GM12878 (cell line): Measurements from ENCODE around the gene DCLRE1C. TPM values are rescaled to one million over a fixed set of nuclear protein-coding genes. Genes with fewer than 3 reads are reported as not detected.

Experiments
- ATAC-seq: fragments of 200-7000 bp; cut with Tn5 transposase; 3 replicates; pipeline ENCODE4 v1.9.1; 2020; ENCODE audit warnings: mild to moderate bottlenecking, moderate library complexity
- BruUV-seq: library from RNA; stranded (reverse); fragments of 400-500 nt; replicated peaks from 2 replicates; lab custom pipeline; 2021; lab: Mats Ljungman, UMichigan
- CTCF ChIA-PET: fragments of 300-600 bp; sonication (Branson Sonifier 250); formaldehyde crosslinking; extraction: SDS; loops from one replicate; lab custom pipeline; 2021; ENCODE audit warnings: inconsistent platforms; lab: Yijun Ruan, JAX
- POLR2A ChIA-PET: fragments of 350-600 bp; formaldehyde crosslinking; extraction: SDS; loops from one replicate; lab custom pipeline; 2021; ENCODE audit warnings: inconsistent platforms; lab: Charles Lee
- RAD21 ChIA-PET: fragments of 300-600 bp; sonication (Branson Sonifier 250); formaldehyde crosslinking; loops from one replicate; lab custom pipeline; 2023; ENCODE audit warnings: antibody characterized with exemption; ENCODE audit not compliant: unreplicated experiment; lab: Charles Lee
- SMC1A ChIA-PET: fragments of 300-600 bp; sonication (Branson Sonifier 250); formaldehyde crosslinking; loops from one replicate; lab custom pipeline; 2023; ENCODE audit not compliant: unreplicated experiment, uncharacterized antibody; lab: Charles Lee
- DNase-seq: peaks from one replicate; pipeline ENCODE4 v3.0.0-alpha.2; 2011; ENCODE audit warnings: low read depth, low spot score
- FAIRE-seq: peaks from 3 replicates; lab custom pipeline; 2011; peaks lifted over from hg19 to GRCh38; lab: Jason Lieb, UNC
- H2AFZ ChIP-seq: 2 replicates; pipeline ENCODE4 v1.6.0; 2011; ENCODE audit warnings: low read depth, low read length, control low read depth; ENCODE audit not compliant: control insufficient read depth
- H3K27ac ChIP-seq: 2 replicates; pipeline ENCODE4 v1.5.1; 2011; ENCODE audit warnings: control low read depth; ENCODE audit not compliant: control insufficient read depth, insufficient read depth
- H3K27me3 ChIP-seq, 2 experiments: replicated peaks in 1 of 2; 2 replicates each; pipeline versions ENCODE4 v1.6.0 to v1.6.1; 2011; ENCODE audit warnings: low read length in 1 of 2; ENCODE audit not compliant: control insufficient read depth in 2 of 2, insufficient read depth in 2 of 2
- H3K36me3 ChIP-seq, 2 experiments: 2 replicates each; pipeline ENCODE4 v1.5.1; 2011; ENCODE audit warnings: low read length in 1 of 2; ENCODE audit not compliant: control insufficient read depth in 2 of 2, insufficient read depth in 2 of 2
- H3K4me1 ChIP-seq: 2 replicates; pipeline ENCODE4 v1.6.1; 2011; ENCODE audit warnings: mild to moderate bottlenecking, low read length, moderate library complexity, mixed read lengths; ENCODE audit not compliant: control insufficient read depth, insufficient read depth
- H3K4me2 ChIP-seq: 2 replicates; pipeline ENCODE4 v1.6.0; 2011; ENCODE audit warnings: control low read depth; ENCODE audit not compliant: control insufficient read depth, insufficient read depth
- H3K4me3 ChIP-seq: fragments of 200-600 bp; sonication (generic); 2 replicates; pipeline ENCODE4 v1.5.1; 2016
- H3K79me2 ChIP-seq: 2 replicates; pipeline ENCODE4 v1.6.0; 2011; ENCODE audit warnings: low read length; ENCODE audit not compliant: control insufficient read depth, insufficient read depth
- H3K9ac ChIP-seq: 2 replicates; pipeline ENCODE4 v1.8.0; 2011; ENCODE audit warnings: low read length, control low read depth, mixed read lengths; ENCODE audit not compliant: control insufficient read depth, insufficient read depth
- H3K9me3 ChIP-seq: replicated peaks from 3 replicates; pipeline ENCODE4 v1.5.1; 2011; ENCODE audit warnings: mild to moderate bottlenecking, low read length; ENCODE audit not compliant: control insufficient read depth, insufficient read depth
- H4K20me1 ChIP-seq: 2 replicates; pipeline ENCODE4 v1.6.0; 2011; ENCODE audit not compliant: control insufficient read depth, insufficient read depth
- BCLAF1 ChIP-seq: fragments of 450-650 bp; IDR thresholded peaks from 2 replicates; pipeline ENCODE4 v1.6.1; 2017; ENCODE audit warnings: antibody characterized with exemption, mild to moderate bottlenecking, moderate library complexity
- CEBPB ChIP-seq, 2 experiments: fragments of 150-350 bp in 1 of 2; IDR thresholded peaks; 2 replicates each; pipeline ENCODE4 v1.6.1; 2012 to 2014; ENCODE audit warnings: low read depth in 2 of 2, low read length in 2 of 2, borderline replicate concordance in 1 of 2, inconsistent platforms in 1 of 2
- EP300 ChIP-seq, 2 experiments: fragments of 150-350 bp in 1 of 2; IDR thresholded peaks; 2 replicates each; pipeline ENCODE4 v1.6.1; 2011 to 2012; ENCODE audit warnings: low read depth in 2 of 2, low read length in 2 of 2, borderline replicate concordance in 1 of 2, improper control_type of control experiment in 1 of 2, inconsistent platforms in 1 of 2; ENCODE audit not compliant: control insufficient read depth in 1 of 2
- MAX ChIP-seq: IDR thresholded peaks from 2 replicates; pipeline ENCODE4 v1.6.1; 2012; ENCODE audit warnings: low read depth, low read length, improper control_type of control experiment
- SMARCA5 ChIP-seq: fragments of 450-650 bp; IDR thresholded peaks from 2 replicates; pipeline ENCODE4 v1.6.1; 2017; ENCODE audit warnings: mild to moderate bottlenecking
- SPI1 ChIP-seq: IDR thresholded peaks from 2 replicates; pipeline ENCODE4 v1.6.1; 2011; ENCODE audit warnings: low read depth, mild to moderate bottlenecking, low read length, moderate library complexity, borderline replicate concordance; ENCODE audit not compliant: insufficient read depth
- WGBS: methylation state at CpG from one replicate; pipeline ENCODE4 v1.1.6; 2016; ENCODE audit warnings: low lambda C conversion rate; ENCODE audit not compliant: insufficient replicate concordance, insufficient coverage; ENCODE audit errors: missing lambda C conversion rate; 5-methylcytosine and 5-hydroxymethylcytosine counted together
- in situ Hi-C: fragments of 300-500 bp; cut with MboI; formaldehyde crosslinking; loops from 9 replicates; pipeline ENCODE4 v1.14.3; 2018; ENCODE audit warnings: mixed read lengths
- intact Hi-C: fragments of 100-400 bp; cut with micrococcal nuclease; formaldehyde crosslinking; loops from one replicate; pipeline ENCODE4 v1.14.2; 2022; ENCODE audit not compliant: unreplicated experiment
- polyA plus RNA-seq, 11 experiments: library from polyadenylated mRNA; depleted of rRNA in 4 of 11; unstranded in 6 of 11; stranded (reverse) in 5 of 11; fragments of >200 nt; fragmentation: Nextera tagmentation in 4 of 11; fragmentation: Illumina TruSeq in 1 of 11; extraction: Ambion mirVana in 4 of 11; extraction: Trizol in 1 of 11; gene quantifications; 1 replicate in 1 of 11; 2 replicates in 10 of 11; pipeline versions ENCODE4 v1.2.1 to v1.2.3, GENCODE V29; 2011 to 2016; ENCODE audit warnings: inconsistent platforms in 2 of 11, missing spikeins in 2 of 11, low read depth in 1 of 11
- total RNA-seq, 4 experiments: library from RNA; depleted of rRNA in 3 of 4; stranded (reverse); fragments of >200 nt in 3 of 4; fragmentation: Illumina TruSeq in 1 of 4; extraction: Trizol in 1 of 4; gene quantifications; 2 replicates each; pipeline versions ENCODE4 v1.2.1 to v1.2.3, GENCODE V29; 2013 to 2021

DCLRE1C gene
- total and polyA plus RNA-seq, 10 of the 15 experiments (the other 5 are each of a cell fraction or from before 2014, with no cell fraction given) = 15.7 to 43.4 (median 26.0) TPM

GRCh38 chr10:14954934-14955333 lies 1.0 kb upstream of the DCLRE1C start:
- Histone ChIP-seq H3K9me3 (no peaks in the 10 kb centered on the region), H3K4me2 (peak overlapping the region; percentile 90), H3K36me3 (peaks cover 0 to 7% of the 10 kb centered on the region in 2 experiments; a peak in 2 of 4 replicates), H3K27ac (no peak overlapping the region; the same call in 1 of the 2 replicates), H3K27me3 (no peaks in the 10 kb centered on the region), H3K4me3 (no peak overlapping the region), H3K9ac (peak overlapping the region; percentile 95; the same call in 1 of the 2 replicates), H3K4me1 (peaks cover 18% of the 10 kb centered on the region), H3K79me2 (peaks cover 38% of the 10 kb centered on the region), H4K20me1 (no peaks in the 10 kb centered on the region), H2AFZ (no peak overlapping the region)
- no peak for DNase-seq
- ATAC-seq = no peak
- 96% methylated on average over 17 of the region's 19 CpGs for WGBS
- ChIA-PET SMC1A (interaction anchor here (0.6 to 1.2 kb wide), 4 partner anchors 13 to 86 kb away, joined by 3 to 6 read pairs (median 4); no protein-coding TSS in a partner anchor), CTCF (interaction anchor here (1.2 to 2.5 kb wide), 2 partner anchors 17 to 65 kb away, joined by 3 to 15 read pairs; no protein-coding TSS in a partner anchor), RAD21 (interaction anchor here (0.8 to 2.9 kb wide), 5 partner anchors 17 to 349 kb away, joined by 3 to 18 read pairs (median 3); partner anchors contain the start of genes CDNF, HSPA14 and MSANTD7), POLR2A (interaction anchor here (1.4 to 5.0 kb wide), 3 partner anchors 74 to 117 kb away, joined by 3 to 17 read pairs (median 9); partner anchors contain the start of genes CDNF, HSPA14, MSANTD7 and SUV39H2)
- BruUV-seq = no TSS peak
- intact Hi-C loops (loop anchor here (1.0 to 10.0 kb wide), 4 partner anchors 118 to 1630 kb away; partner anchors contain the start of genes CDNF, HSPA14 and MSANTD7), in situ Hi-C loops (no loop called here)
- TF ChIP-seq SPI1 = no peak
- no peak for TF ChIP-seq MAX
- TF ChIP-seq CEBPB (IDR thresholded peaks at IDR 0.05; ENCODE audit: borderline replicate concordance in 1 of 2, low read depth in 2 of 2, low read length in 2 of 2) = no peak
- TF ChIP-seq EP300 (IDR thresholded peaks at IDR 0.05; ENCODE audit: borderline replicate concordance in 1 of 2, control insufficient read depth in 1 of 2, low read depth in 2 of 2, low read length in 2 of 2) = no peak
- TF ChIP-seq BCLAF1 = no peak
- TF ChIP-seq SMARCA5 = no peak
- FAIRE-seq = no peak
